ENCODE measurements around the gene CRACR2A.
A peak's percentile ranks its signal among the peaks of the same experiment; 100 is the strongest.

The CRACR2A gene

GRCh38 chr12:3645091-3645490 lies 107.8 kb downstream of the CRACR2A start:
- H3K4me3 ChIP-seq (ENCODE audit: low read length) = no peak overlapping the region
- no peak for TF ChIP-seq CTCF (IDR thresholded peaks at IDR 0.05; ENCODE audit: insufficient read depth, low read depth, low read length, missing control alignments)
- DNase-seq (ENCODE audit: low read depth) = no peak

- TF ChIP-seq CTCF (IDR thresholded peaks at IDR 0.05; ENCODE audit: insufficient read depth, low read depth, low read length, missing control alignments) = no peak
- DNase-seq (ENCODE audit: low read depth) = no peak
- H3K4me3 ChIP-seq (ENCODE audit: low read length) = no peak overlapping the region
Measured at GRCh38 chr12:3644104-3644503, 108.8 kb downstream of the CRACR2A start.

GRCh38 chr12:3641428-3642018 lies 111.4 kb downstream of the CRACR2A start:
- DNase-seq (ENCODE audit: low read depth) = peak; percentile 55
- H3K4me3 ChIP-seq (ENCODE audit: low read length) = no peak overlapping the region
- TF ChIP-seq CTCF (IDR thresholded peaks at IDR 0.05; ENCODE audit: insufficient read depth, low read depth, low read length, missing control alignments) = no peak

- TF ChIP-seq CTCF (IDR thresholded peaks at IDR 0.05; ENCODE audit: insufficient read depth, low read depth, low read length, missing control alignments) = no peak
- DNase-seq (ENCODE audit: low read depth) = no peak
- no peak overlapping the region for H3K4me3 ChIP-seq (ENCODE audit: low read length)
Measured at GRCh38 chr12:3636328-3636727, 116.6 kb downstream of the CRACR2A start.

DNA sequence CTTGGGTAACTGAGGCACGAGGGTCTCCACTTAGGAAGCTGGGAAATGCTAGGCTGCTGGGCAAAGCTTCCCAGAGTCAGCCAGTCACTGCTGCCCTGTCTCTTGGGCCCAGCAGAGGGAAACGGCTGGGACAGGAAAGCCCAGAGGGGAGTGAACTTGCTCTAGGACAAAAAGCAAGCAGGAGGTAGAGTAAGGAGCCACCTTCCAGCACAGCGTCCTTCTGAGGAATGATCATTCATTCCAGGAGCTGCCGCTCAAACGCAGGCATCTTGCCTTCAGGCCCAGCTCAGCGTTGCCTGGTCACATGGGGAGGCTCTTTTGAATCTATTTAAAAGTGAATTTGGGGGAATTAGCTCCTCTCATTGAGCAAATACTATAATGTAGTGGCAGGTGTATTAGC lies 118.6 kb downstream of the CRACR2A start:
- no peak for DNase-seq (ENCODE audit: low read depth)
- TF ChIP-seq CTCF (IDR thresholded peaks at IDR 0.05; ENCODE audit: insufficient read depth, low read depth, low read length, missing control alignments) = no peak
- H3K4me3 ChIP-seq (ENCODE audit: low read length) = no peak overlapping the region

DNA sequence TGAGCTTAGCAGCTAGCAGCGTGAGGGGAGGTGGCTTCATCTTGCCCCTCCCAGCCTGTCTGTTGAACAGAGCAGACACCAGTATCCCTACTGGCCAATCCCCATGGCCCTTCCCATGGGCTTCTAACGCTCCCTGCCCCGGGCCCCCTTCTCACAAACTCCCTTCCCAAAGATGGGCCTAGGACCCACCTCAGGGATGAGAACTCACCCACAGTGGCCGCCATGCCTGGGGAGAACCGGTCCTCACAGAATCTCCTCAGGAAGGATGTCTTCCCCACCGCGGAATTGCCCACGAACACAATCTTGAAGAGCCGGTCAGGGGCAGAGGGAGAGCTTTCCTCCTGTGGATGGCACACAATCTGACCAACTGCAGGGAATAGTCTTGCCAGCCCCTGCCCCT lies 119.5 kb downstream of the CRACR2A start:
- no peak overlapping the region for H3K4me3 ChIP-seq (ENCODE audit: low read length)
- no peak for DNase-seq (ENCODE audit: low read depth)
- no peak for TF ChIP-seq CTCF (IDR thresholded peaks at IDR 0.05; ENCODE audit: insufficient read depth, low read depth, low read length, missing control alignments)

GRCh38 chr12:3632754-3633153 lies 120.2 kb downstream of the CRACR2A start:
- DNase-seq (ENCODE audit: low read depth) = peak; percentile 42

More at GRCh38 chr12:3632754-3633153, 120.2 kb downstream of the CRACR2A start:
- TF ChIP-seq CTCF (IDR thresholded peaks at IDR 0.05; ENCODE audit: insufficient read depth, low read depth, low read length, missing control alignments) = no peak
- H3K4me3 ChIP-seq (ENCODE audit: low read length) = no peak overlapping the region

Data from epithelial cell of esophagus (primary cell).